Keratinocyte (primary cell): ENCODE data around the gene SRP68. TPM values are rescaled to one million over a fixed set of nuclear protein-coding genes. Genes with fewer than 3 reads are reported as not detected.

Experiments
- DNase-seq: peaks from one replicate; pipeline ENCODE4 v3.0.0-alpha.2; 2011; ENCODE audit warnings: low read depth, missing footprints, low spot score
- FAIRE-seq: peaks from 2 replicates; lab custom pipeline; 2011; peaks lifted over from hg19 to GRCh38; lab: Jason Lieb, UNC
- H2AFZ ChIP-seq: 2 replicates; pipeline ENCODE4 v1.6.0; 2012; ENCODE audit warnings: low read length, control low read depth, inconsistent platforms; ENCODE audit not compliant: control insufficient read depth
- H3K27ac ChIP-seq: 2 replicates; pipeline ENCODE4 v1.5.1; 2011; ENCODE audit warnings: low read length; ENCODE audit not compliant: control insufficient read depth, insufficient read depth
- H3K27me3 ChIP-seq: 3 replicates; pipeline ENCODE4 v1.6.0; 2011; ENCODE audit warnings: low read length; ENCODE audit not compliant: control insufficient read depth, insufficient read depth; ENCODE audit errors: extremely low read depth
- H3K36me3 ChIP-seq, 2 experiments: 2 replicates in 1 of 2; 3 replicates in 1 of 2; pipeline ENCODE4 v1.5.1; 2011; ENCODE audit warnings: low read length in 2 of 2, mild to moderate bottlenecking in 1 of 2; ENCODE audit not compliant: control insufficient read depth in 2 of 2, insufficient read depth in 2 of 2; ENCODE audit errors: extremely low read depth in 1 of 2
- H3K4me1 ChIP-seq: 3 replicates; pipeline ENCODE4 v1.5.1; 2011; ENCODE audit warnings: low read length; ENCODE audit not compliant: control insufficient read depth, insufficient read depth; ENCODE audit errors: extremely low read depth
- H3K4me2 ChIP-seq: 3 replicates; pipeline ENCODE4 v1.6.0; 2011; ENCODE audit warnings: low read depth, low read length; ENCODE audit not compliant: control insufficient read depth, insufficient read depth; ENCODE audit errors: extremely low read depth
- H3K4me3 ChIP-seq, 3 experiments: fragments of 200-600 bp in 1 of 3; sonication (generic) in 1 of 3; 2 replicates in 2 of 3; 3 replicates in 1 of 3; pipeline ENCODE4 v1.5.1; 2011 to 2016; ENCODE audit warnings: low read length in 3 of 3, mild to moderate bottlenecking in 3 of 3, control low read depth in 2 of 3, inconsistent platforms in 1 of 3, low read depth in 1 of 3, mixed read lengths in 1 of 3, mixed run types in 1 of 3, moderate library complexity in 1 of 3; ENCODE audit not compliant: control insufficient read depth in 2 of 3, insufficient read depth in 2 of 3; ENCODE audit errors: extremely low read depth in 1 of 3
- H3K79me2 ChIP-seq: 2 replicates; pipeline ENCODE4 v1.6.0; 2012; ENCODE audit warnings: low read length; ENCODE audit not compliant: control insufficient read depth, insufficient read depth
- H3K9ac ChIP-seq: 3 replicates; pipeline ENCODE4 v1.6.0; 2011; ENCODE audit warnings: low read length; ENCODE audit not compliant: control insufficient read depth, insufficient read depth; ENCODE audit errors: extremely low read depth
- H3K9me1 ChIP-seq: 3 replicates; pipeline ENCODE4 v1.6.0; 2011; ENCODE audit warnings: low read length; ENCODE audit not compliant: control insufficient read depth, insufficient read depth; ENCODE audit errors: extremely low read depth
- H3K9me3 ChIP-seq: 2 replicates; pipeline ENCODE4 v1.5.1; 2012; ENCODE audit warnings: low read depth, low read length; ENCODE audit not compliant: control insufficient read depth
- H4K20me1 ChIP-seq: 3 replicates; pipeline ENCODE4 v1.6.0; 2011; ENCODE audit warnings: low read length; ENCODE audit not compliant: control insufficient read depth, insufficient read depth; ENCODE audit errors: extremely low read depth
- CTCF ChIP-seq, 3 experiments: IDR thresholded peaks in 1 of 3; conservative IDR thresholded peaks in 1 of 3; optimal IDR thresholded peaks in 1 of 3; 2 replicates in 2 of 3; 3 replicates in 1 of 3; pipeline versions ENCODE3 to v1.5.1; 2011; ENCODE audit warnings: low read length in 3 of 3, mild to moderate bottlenecking in 3 of 3, moderate library complexity in 2 of 3, control low read depth in 1 of 3, inconsistent platforms in 1 of 3; ENCODE audit not compliant: insufficient read depth in 2 of 3; ENCODE audit errors: extremely low read depth in 1 of 3
- EZH2 ChIP-seq: IDR thresholded peaks from one replicate; pipeline ENCODE4 v1.6.1; 2012; ENCODE audit warnings: inconsistent platforms, mild to moderate bottlenecking, low read length, moderate library complexity
- dilution Hi-C: fragments of 300-500 bp; cut with MboI; formaldehyde crosslinking; loops from one replicate; pipeline ENCODE4 v1.7.0; 2020; ENCODE audit warnings: low sequenced_read_pairs; ENCODE audit not compliant: extremely low pct_ligation_motif_present
- polyA plus RNA-seq, 5 experiments: library from polyadenylated mRNA; depleted of rRNA in 3 of 5; stranded (reverse) in 3 of 5; stranded (forward) in 1 of 5; unstranded in 1 of 5; fragments of >200 nt; gene quantifications; 1 replicate in 1 of 5; 2 replicates in 3 of 5; 3 replicates in 1 of 5; pipeline versions ENCODE4 v1.2.1 to v1.2.3, GENCODE V29; 2011 to 2012; ENCODE audit warnings: missing spikeins in 2 of 5, low read depth in 1 of 5, low replicate concordance in 1 of 5

Gene SRP68
- polyA plus RNA-seq, 1 donor (not counting 4 experiments of a cell fraction or from before 2014, with no cell fraction given): 81.3 TPM

- Histone ChIP-seq H3K27ac (no peak overlapping the region), H3K9me3 (no peaks in the 10 kb centered on the region), H3K79me2 (no peaks in the 10 kb centered on the region), H3K9ac (no peak overlapping the region), H2AFZ (no peak overlapping the region), H3K4me3 (no peak overlapping the region), H3K27me3 (no peaks in the 10 kb centered on the region), H4K20me1 (no peaks in the 10 kb centered on the region), H3K4me1 (no peaks in the 10 kb centered on the region), H3K9me1 (peaks cover 2% of the 10 kb centered on the region), H3K36me3 (peaks cover 26 to 39% of the 10 kb centered on the region in 2 experiments), H3K4me2 (no peak overlapping the region)
- DNase-seq: no peak
- no peak for FAIRE-seq
- dilution Hi-C loops: no loop called here
- TF ChIP-seq EZH2 (no peak), CTCF (optimal IDR thresholded peaks at IDR 0.05 in 1 of 3, IDR thresholded peaks at IDR 0.05 in 1 of 3, conservative IDR thresholded peaks at IDR 0.05 in 1 of 3; ENCODE audit: extremely low read depth in 1 of 3, insufficient read depth in 2 of 3, low read length in 3 of 3) (no peak)
Measured at GRCh38 chr17:76094046-76094445, 21.7 kb upstream of the SRP68 start.

DNA sequence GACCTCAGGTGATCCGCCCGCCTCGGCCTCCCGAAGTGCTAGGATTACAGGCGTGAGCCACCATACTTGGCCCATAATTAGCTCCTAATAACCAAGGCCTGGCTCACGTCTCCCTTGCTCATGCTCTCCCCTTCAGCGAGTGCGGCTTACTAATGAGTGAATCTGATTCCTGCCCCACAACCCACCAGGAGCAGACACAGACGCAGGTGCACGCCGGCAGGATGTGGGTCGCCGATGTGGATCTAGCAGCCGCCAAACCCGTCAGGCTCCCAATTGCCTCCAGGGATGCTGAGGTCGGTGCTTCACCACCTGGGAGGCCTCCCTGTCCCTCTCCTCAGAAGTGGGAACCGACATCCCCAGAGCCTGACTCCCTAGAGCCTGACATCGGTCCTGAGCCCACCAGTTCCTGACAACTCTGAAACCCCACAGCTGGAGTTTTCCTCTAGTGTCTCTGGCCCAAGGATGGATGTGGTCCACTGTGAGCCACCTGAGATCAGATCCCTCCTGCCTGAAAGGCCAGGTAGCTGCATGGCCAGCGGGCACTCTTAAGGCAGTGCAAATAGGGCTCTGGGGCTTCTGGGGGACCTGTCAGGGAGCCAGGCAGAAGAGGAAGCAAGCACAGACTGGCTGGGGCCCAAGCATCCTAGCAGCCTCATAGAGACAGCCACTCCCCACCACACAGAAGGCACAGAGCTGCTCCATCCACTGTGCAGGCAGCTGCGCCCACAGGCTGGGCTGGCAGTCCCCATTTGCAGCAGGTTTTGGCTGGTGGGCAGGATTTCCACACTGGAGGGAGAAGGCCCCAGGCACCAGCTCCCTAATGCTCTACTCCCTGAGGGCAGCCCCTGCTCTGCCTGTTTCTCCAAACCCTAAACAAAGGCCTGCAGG lies 20.5 kb upstream of the SRP68 start:
- Histone ChIP-seq H2AFZ (no peak overlapping the region), H3K9me1 (peaks cover 2% of the 10 kb centered on the region), H4K20me1 (no peaks in the 10 kb centered on the region), H3K9ac (no peak overlapping the region), H3K4me3 (no peak overlapping the region), H3K27ac (no peak overlapping the region), H3K9me3 (no peaks in the 10 kb centered on the region), H3K4me2 (no peak overlapping the region), H3K4me1 (no peaks in the 10 kb centered on the region), H3K27me3 (no peaks in the 10 kb centered on the region), H3K79me2 (no peaks in the 10 kb centered on the region), H3K36me3 (peaks cover 34 to 48% of the 10 kb centered on the region in 2 experiments)
- dilution Hi-C loops: no loop called here
- no peak for TF ChIP-seq CTCF (optimal IDR thresholded peaks at IDR 0.05 in 1 of 3, IDR thresholded peaks at IDR 0.05 in 1 of 3, conservative IDR thresholded peaks at IDR 0.05 in 1 of 3; ENCODE audit: extremely low read depth in 1 of 3, insufficient read depth in 2 of 3, low read length in 3 of 3)
- no peak for TF ChIP-seq EZH2
- no peak for DNase-seq
- no peak for FAIRE-seq
